H1 (cell line): ENCODE measurements around the gene RPP25L. TPM values are rescaled to one million over a fixed set of nuclear protein-coding genes. Genes with fewer than 3 reads are reported as not detected.

Source experiments
- EZH2 ChIP-seq: fragments of 200-600 bp; sonication (generic); IDR thresholded peaks from 2 replicates; pipeline ENCODE4 v1.7.1; 2012; ENCODE audit warnings: low read depth, mild to moderate bottlenecking, moderate library complexity, low read length, inconsistent platforms; ENCODE audit not compliant: severe bottlenecking
- JUND ChIP-seq: IDR thresholded peaks from 2 replicates; pipeline ENCODE4 v1.6.1; 2011; ENCODE audit warnings: mild to moderate bottlenecking, improper control_type of control experiment, low read length
- RXRA ChIP-seq: IDR thresholded peaks from 2 replicates; pipeline ENCODE4 v1.6.1; 2011; ENCODE audit warnings: low read depth, mild to moderate bottlenecking, low read length, moderate library complexity; ENCODE audit not compliant: insufficient read depth
- polyA plus RNA-seq, 7 experiments: library from polyadenylated mRNA; depleted of rRNA in 3 of 7; stranded (reverse) in 5 of 7; unstranded in 2 of 7; fragments of >200 nt in 5 of 7; fragments of 200-250 nt in 2 of 7; gene quantifications; 1 replicate in 5 of 7; 2 replicates in 1 of 7; 4 replicates in 1 of 7; pipeline versions ENCODE4 v1.2.1 to v1.2.3, GENCODE V29; 2011 to 2013; ENCODE audit warnings: missing spikeins in 2 of 7, mixed read lengths in 2 of 7
- total RNA-seq: library from RNA; stranded (reverse); fragmentation: NEBNext Ultra II Directional; extraction: Animal tissue kit (Norgen Biotek cat#: 25700); gene quantifications from 2 replicates; pipeline ENCODE4 v1.2.1, GENCODE V29; 2021

RPP25L gene
- total and polyA plus RNA-seq, 2 of the 8 experiments (the other 6 are each of a cell fraction or from before 2014, with no cell fraction given), result 21.6 to 75.0 TPM

DNA sequence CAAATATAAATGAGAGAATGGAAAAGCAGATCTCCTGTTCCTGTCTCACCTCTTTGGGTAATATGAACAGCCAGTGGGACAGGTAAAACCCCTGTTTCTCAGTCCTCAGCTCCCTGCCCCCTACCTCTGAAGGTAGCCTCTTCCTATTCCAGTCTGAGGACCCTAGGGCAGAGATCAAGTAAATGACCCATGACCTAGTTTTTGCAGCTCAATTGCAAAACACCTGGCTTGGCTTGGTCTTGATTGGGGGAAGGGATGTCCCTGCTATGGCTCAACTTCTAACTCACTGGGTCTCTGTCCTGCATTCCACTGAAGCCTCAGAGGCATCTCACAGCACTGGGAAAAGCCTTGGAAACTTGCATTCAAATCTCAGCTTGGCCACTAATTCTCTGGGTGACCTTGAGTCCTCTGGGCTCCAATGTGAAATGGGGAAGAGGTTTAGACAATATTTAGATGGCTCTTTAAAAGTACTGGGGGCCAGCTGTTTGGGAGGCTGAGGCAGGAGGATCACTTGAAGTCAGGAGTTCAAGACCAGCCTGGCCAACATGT is 32.9 kb upstream of the RPP25L start (continued):
- TF ChIP-seq JUND (no peak), RXRA (no peak), EZH2 (no peak)
